Measurements from ENCODE around the gene MPP3. TPM values are rescaled to one million over a fixed set of nuclear protein-coding genes. Genes with fewer than 3 reads are reported as not detected.

Gene MPP3
- total and polyA plus RNA-seq, 10 of the 15 experiments (the other 5 are each of a cell fraction or from before 2014, with no cell fraction given): not detected

GRCh38 chr17:43805117-43805516 lies 27.8 kb downstream of the MPP3 start:
- in situ Hi-C loops (cut with MboI) (no loop called here), intact Hi-C loops (cut with micrococcal nuclease; ENCODE audit: unreplicated experiment) (no loop called here)
- Histone ChIP-seq H2AFZ (ENCODE audit: control insufficient read depth, low read depth, low read length) (no peak overlapping the region), H3K27ac (ENCODE audit: control insufficient read depth, insufficient read depth) (no peak overlapping the region), H3K4me1 (ENCODE audit: control insufficient read depth, insufficient read depth, low read length) (no peaks in the 10 kb centered on the region), H3K27me3 (replicated peaks in 1 of 2; ENCODE audit: control insufficient read depth in 2 of 2, insufficient read depth in 2 of 2, low read length in 1 of 2) (peaks cover 0 to 3% of the 10 kb centered on the region in 2 experiments; a peak in 2 of 4 replicates), H3K9me3 (replicated peaks; ENCODE audit: control insufficient read depth, insufficient read depth, low read length) (no peaks in the 10 kb centered on the region; the same call in 2 of the 3 replicates), H3K79me2 (ENCODE audit: control insufficient read depth, insufficient read depth, low read length) (no peaks in the 10 kb centered on the region), H3K36me3 (ENCODE audit: control insufficient read depth in 2 of 2, insufficient read depth in 2 of 2, low read length in 1 of 2) (no peaks in the 10 kb centered on the region), H3K4me2 (ENCODE audit: control insufficient read depth, insufficient read depth) (no peak overlapping the region), H3K9ac (ENCODE audit: control insufficient read depth, insufficient read depth, low read length) (no peak overlapping the region), H3K4me3 (no peak overlapping the region), H4K20me1 (ENCODE audit: control insufficient read depth, insufficient read depth) (no peaks in the 10 kb centered on the region)
- DNase-seq (ENCODE audit: low read depth, low spot score) (no peak), FAIRE-seq (no peak), ATAC-seq (no peak)
- ChIA-PET POLR2A (no interaction called here), CTCF (interaction anchor here (0.6 kb wide), 1 partner anchor 37 kb away, joined by 3 read pairs; no protein-coding TSS in a partner anchor), RAD21 (ENCODE audit: unreplicated experiment) (no interaction called here), SMC1A (ENCODE audit: uncharacterized antibody, unreplicated experiment) (no interaction called here)
- no peak for TF ChIP-seq FOXK2 (IDR thresholded peaks at IDR 0.05)
- no peak for TF ChIP-seq USF1 (IDR thresholded peaks at IDR 0.05; ENCODE audit: borderline replicate concordance, extremely low read length, insufficient read depth, low read depth, low read length)
- no peak for TF ChIP-seq CEBPB (IDR thresholded peaks at IDR 0.05; ENCODE audit: borderline replicate concordance in 1 of 2, low read depth in 2 of 2, low read length in 2 of 2)
- TF ChIP-seq RAD51 (IDR thresholded peaks at IDR 0.05): no peak
- TF ChIP-seq CHD4 (IDR thresholded peaks at IDR 0.05): no peak
- TF ChIP-seq SIN3A (IDR thresholded peaks at IDR 0.05; ENCODE audit: low read depth, low read length): no peak
- TF ChIP-seq FOS (IDR thresholded peaks at IDR 0.05; ENCODE audit: borderline replicate concordance, extremely low read depth, insufficient read length): no peak
- no peak for TF ChIP-seq GATAD2B (conservative IDR thresholded peaks at IDR 0.05; ENCODE audit: low read depth)
- TF ChIP-seq NR2F1 (conservative IDR thresholded peaks at IDR 0.05): no peak
- no peak for TF ChIP-seq CTCF (IDR thresholded peaks at IDR 0.05 in 2 of 3, conservative IDR thresholded peaks at IDR 0.05 in 1 of 3; ENCODE audit: control insufficient read depth in 2 of 3, extremely low read depth in 1 of 3, insufficient read depth in 1 of 3, low read depth in 3 of 3, low read length in 3 of 3)
- TF ChIP-seq NR2C1 (IDR thresholded peaks at IDR 0.05): no peak
- no peak for TF ChIP-seq TCF3 (IDR thresholded peaks at IDR 0.05; ENCODE audit: borderline replicate concordance, insufficient read depth, low read depth, low read length)
- no peak for TF ChIP-seq BACH1 (IDR thresholded peaks at IDR 0.05; ENCODE audit: borderline replicate concordance)
- no peak for TF ChIP-seq ZNF622 (IDR thresholded peaks at IDR 0.05)
- no peak for TF ChIP-seq NFYA (IDR thresholded peaks at IDR 0.05; ENCODE audit: borderline replicate concordance, low read depth, low read length)
- TF ChIP-seq BCLAF1 (IDR thresholded peaks at IDR 0.05): no peak
- TF ChIP-seq SREBF2 (IDR thresholded peaks at IDR 0.05; ENCODE audit: low read length): no peak
- no TSS peak for BruUV-seq (replicated peaks)

Data from GM12878 (cell line).